Smooth muscle cell (in vitro differentiated cells): Measurements from ENCODE around the gene UQCRC2. TPM values are rescaled to one million over a fixed set of nuclear protein-coding genes. Genes with fewer than 3 reads are reported as not detected.

ENCODE experiments used
- DNase-seq: peaks from one replicate; lab custom pipeline; 2025; ENCODE audit not compliant: unreplicated experiment; lab: John Stamatoyannopoulos, UW
- H2AFZ ChIP-seq: fragments of 200-600 bp; sonication (generic); 2 replicates; pipeline ENCODE4 v1.6.0; 2016; ENCODE audit warnings: antibody characterized with exemption, low read depth, mild to moderate bottlenecking
- H3F3A ChIP-seq: fragments of 200-600 bp; sonication (generic); 2 replicates; pipeline ENCODE4 v1.6.0; 2017; ENCODE audit warnings: antibody characterized with exemption, low read depth
- H3K27ac ChIP-seq: fragments of 200-600 bp; sonication (generic); 2 replicates; pipeline ENCODE4 v1.5.1; 2016; ENCODE audit warnings: low read depth, mild to moderate bottlenecking
- H3K27me3 ChIP-seq: fragments of 200-600 bp; sonication (generic); 2 replicates; pipeline ENCODE4 v1.6.1; 2016; ENCODE audit warnings: low read depth, mild to moderate bottlenecking
- H3K36me3 ChIP-seq: fragments of 200-600 bp; sonication (generic); 2 replicates; pipeline ENCODE4 v1.5.1; 2016; ENCODE audit warnings: low read depth
- H3K4me1 ChIP-seq: fragments of 200-600 bp; sonication (generic); 2 replicates; pipeline ENCODE4 v1.5.1; 2016; ENCODE audit warnings: low read depth
- H3K4me2 ChIP-seq: fragments of 200-600 bp; sonication (generic); 2 replicates; pipeline ENCODE4 v1.6.0; 2016; ENCODE audit warnings: mild to moderate bottlenecking
- H3K4me3 ChIP-seq: fragments of 200-600 bp; sonication (generic); 2 replicates; pipeline ENCODE4 v1.5.1; 2016; ENCODE audit warnings: mild to moderate bottlenecking
- H3K79me2 ChIP-seq: fragments of 200-600 bp; sonication (generic); 2 replicates; pipeline ENCODE4 v1.6.0; 2016; ENCODE audit warnings: low read depth, mild to moderate bottlenecking
- H3K9ac ChIP-seq: fragments of 200-600 bp; sonication (generic); 2 replicates; pipeline ENCODE4 v1.6.0; 2016; ENCODE audit warnings: low read depth
- H3K9me3 ChIP-seq: fragments of 200-600 bp; sonication (generic); replicated peaks from 2 replicates; pipeline ENCODE4 v1.5.1; 2016; ENCODE audit warnings: low read depth
- H4K20me1 ChIP-seq: fragments of 200-600 bp; sonication (generic); 2 replicates; pipeline ENCODE4 v1.6.0; 2016; ENCODE audit warnings: low read depth
- CTCF ChIP-seq: fragments of 200-600 bp; sonication (generic); IDR thresholded peaks from 2 replicates; pipeline ENCODE4 v1.5.1; 2017; ENCODE audit warnings: borderline replicate concordance, mild to moderate bottlenecking, antibody characterized with exemption; ENCODE audit not compliant: insufficient read depth, poor library complexity, severe bottlenecking
- WGBS: methylation state at CpG from one replicate; pipeline ENCODE4 v1.1.7; 2016; ENCODE audit warnings: low lambda C conversion rate; 5-methylcytosine and 5-hydroxymethylcytosine counted together
- polyA plus RNA-seq: library from polyadenylated mRNA; unstranded; fragments of >200 nt; fragmentation: Nextera tagmentation; extraction: Ambion mirVana; gene quantifications from 2 replicates; pipeline ENCODE4 v1.2.1, GENCODE V29; 2016
- total RNA-seq: library from RNA; depleted of rRNA; stranded (reverse); fragments of >200 nt; gene quantifications from 2 replicates; pipeline ENCODE4 v1.2.3, GENCODE V29; 2014

The UQCRC2 gene
- total and polyA plus RNA-seq, 2 experiments from 2014 or later, result 103 to 115 TPM

GRCh38 chr16:21949713-21950260, 3.4 kb upstream of the UQCRC2 start:
- Histone ChIP-seq H3K9ac (no peak overlapping the region), H3K9me3 (no peaks in the 10 kb centered on the region), H2AFZ (no peak overlapping the region), H3K27ac (no peak overlapping the region), H3K4me3 (no peak overlapping the region), H3K4me1 (peaks cover 9% of the 10 kb centered on the region), H3K36me3 (no peaks in the 10 kb centered on the region), H3K4me2 (no peak overlapping the region), H3K79me2 (peaks cover 34% of the 10 kb centered on the region), H3F3A (no peaks in the 10 kb centered on the region), H3K27me3 (peaks cover 10% of the 10 kb centered on the region), H4K20me1 (no peaks in the 10 kb centered on the region)
- WGBS, result 81% methylated on average over 1 of the region's 1 CpG
- no peak for DNase-seq
- TF ChIP-seq CTCF, result no peak

- Histone ChIP-seq H3F3A (no peaks in the 10 kb centered on the region), H3K79me2 (peaks cover 46% of the 10 kb centered on the region), H3K9me3 (no peaks in the 10 kb centered on the region), H2AFZ (no peak overlapping the region), H3K36me3 (no peaks in the 10 kb centered on the region), H4K20me1 (peaks cover 11% of the 10 kb centered on the region), H3K27ac (no peak overlapping the region), H3K9ac (no peak overlapping the region), H3K4me3 (no peak overlapping the region), H3K4me2 (no peak overlapping the region), H3K4me1 (peaks cover 9% of the 10 kb centered on the region), H3K27me3 (peaks cover 5% of the 10 kb centered on the region)
- WGBS, result 86% methylated on average over 7 of the region's 7 CpGs
- peak; percentile 28 for TF ChIP-seq CTCF
- DNase-seq, result no peak
Observed at GRCh38 chr16:21950782-21951521, 2.2 kb upstream of the UQCRC2 start.

- WGBS, result 9% methylated on average over 24 of the region's 24 CpGs
- peak; percentile 38 for DNase-seq
- peak overlapping the region; percentile 96 for H3K27ac ChIP-seq
Observed at GRCh38 chr16:21952040-21952792, 945 bp upstream of the UQCRC2 start.

More at GRCh38 chr16:21952040-21952792, 945 bp upstream of the UQCRC2 start:
- Histone ChIP-seq H3K4me1 (peaks cover 9% of the 10 kb centered on the region), H3F3A (no peaks in the 10 kb centered on the region), H3K36me3 (peaks cover 1% of the 10 kb centered on the region), H3K79me2 (peaks cover 55% of the 10 kb centered on the region), H3K9me3 (no peaks in the 10 kb centered on the region), H3K9ac (peak overlapping the region; percentile 99), H4K20me1 (peaks cover 21% of the 10 kb centered on the region), H2AFZ (peak overlapping the region; percentile 100), H3K4me2 (peak overlapping the region; percentile 97), H3K4me3 (peak overlapping the region; percentile 98), H3K27me3 (no peaks in the 10 kb centered on the region)
- TF ChIP-seq CTCF, result no peak
